GM19463 (cell line): ENCODE measurements around the gene CDK8.
"Not testable (repeated sequence)": the region's sequence is repeated elsewhere in the genome, so short reads cannot be mapped to it uniquely, and the experiment has no call there.

Source experiments
- ATAC-seq: cut with Tn5 transposase; IDR thresholded peaks from one replicate; pipeline ENCODE4 v1.9.1; 2021; ENCODE audit warnings: mild to moderate bottlenecking, moderate library complexity; ENCODE audit not compliant: unreplicated experiment

Gene CDK8

DNA sequence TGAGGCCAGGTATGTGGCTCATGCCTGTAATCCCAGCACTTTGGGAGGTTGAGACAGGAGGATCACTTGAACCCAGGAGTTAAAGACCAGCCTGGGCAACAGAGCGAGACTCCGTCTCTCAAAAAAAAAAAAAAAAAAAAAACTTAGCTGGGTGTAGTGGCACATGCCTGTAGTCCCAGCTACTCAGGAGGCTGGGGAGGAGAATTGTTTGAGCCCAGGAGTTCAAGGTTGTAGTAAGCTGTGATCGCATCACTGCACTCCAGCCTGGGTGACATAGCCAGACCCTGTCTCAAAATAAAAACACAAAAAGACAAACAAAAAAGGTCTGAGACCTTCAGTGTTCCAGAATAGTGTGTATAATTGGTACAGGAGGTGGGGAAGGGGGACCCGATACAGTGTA is 1.9 kb upstream of the CDK8 start:
- ATAC-seq: not testable (repeated sequence)

- ATAC-seq: no peak
Observed at GRCh38 chr13:26253262-26253786, 605 bp upstream of the CDK8 start.

DNA sequence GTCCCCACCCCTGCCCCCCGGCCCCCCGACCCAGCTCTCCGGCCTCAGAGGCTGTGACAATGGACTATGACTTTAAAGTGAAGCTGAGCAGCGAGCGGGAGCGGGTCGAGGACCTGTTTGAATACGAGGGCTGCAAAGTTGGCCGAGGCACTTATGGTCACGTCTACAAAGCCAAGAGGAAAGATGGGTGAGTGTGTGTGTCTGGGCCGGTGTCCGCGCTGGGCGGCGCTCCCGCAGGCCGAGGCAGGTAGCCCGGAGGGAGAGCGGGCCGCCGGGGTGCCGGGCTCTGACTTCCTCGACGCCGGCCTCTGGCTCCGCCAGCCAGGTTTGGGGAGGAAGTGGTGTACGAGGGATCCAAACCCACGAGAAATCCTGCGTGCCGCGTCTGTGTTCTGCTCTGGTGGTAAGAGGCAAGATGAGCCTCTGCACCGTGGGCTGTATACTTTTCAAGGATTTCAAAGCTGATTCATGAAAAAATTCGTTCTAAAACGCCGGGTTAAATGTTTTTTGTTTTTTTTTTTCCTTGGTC is 718 bp downstream of the CDK8 start:
- peak; percentile 27 for ATAC-seq

DNA sequence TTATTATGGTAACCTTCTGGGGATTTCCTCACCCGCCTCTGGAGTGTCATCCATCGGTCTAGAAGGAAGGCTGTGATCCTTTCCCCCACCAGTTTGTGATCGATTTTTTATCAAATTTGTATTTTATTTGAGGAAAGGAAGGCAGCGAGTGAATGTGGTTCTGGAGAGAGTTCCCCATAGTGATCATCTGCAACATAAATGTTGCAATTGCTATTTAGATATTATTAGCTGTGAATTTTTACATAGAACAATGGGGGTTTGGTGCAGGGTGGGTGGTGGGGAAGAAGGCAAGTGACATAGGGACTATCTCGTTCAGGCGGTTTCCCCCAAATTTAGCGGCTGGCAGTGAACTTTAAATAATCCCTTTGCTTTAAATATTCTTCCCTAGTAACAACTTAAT is 1.2 kb downstream of the CDK8 start:
- no peak for ATAC-seq

- no peak for ATAC-seq
Observed at GRCh38 chr13:26255691-26256277, 1.9 kb downstream of the CDK8 start.

- ATAC-seq: no peak
Observed at GRCh38 chr13:26257049-26257448, 3.1 kb downstream of the CDK8 start.

- ATAC-seq: no peak
Observed at GRCh38 chr13:26259634-26260033, 5.7 kb downstream of the CDK8 start.

GRCh38 chr13:26262156-26262555 is 8.2 kb downstream of the CDK8 start:
- no peak for ATAC-seq

DNA sequence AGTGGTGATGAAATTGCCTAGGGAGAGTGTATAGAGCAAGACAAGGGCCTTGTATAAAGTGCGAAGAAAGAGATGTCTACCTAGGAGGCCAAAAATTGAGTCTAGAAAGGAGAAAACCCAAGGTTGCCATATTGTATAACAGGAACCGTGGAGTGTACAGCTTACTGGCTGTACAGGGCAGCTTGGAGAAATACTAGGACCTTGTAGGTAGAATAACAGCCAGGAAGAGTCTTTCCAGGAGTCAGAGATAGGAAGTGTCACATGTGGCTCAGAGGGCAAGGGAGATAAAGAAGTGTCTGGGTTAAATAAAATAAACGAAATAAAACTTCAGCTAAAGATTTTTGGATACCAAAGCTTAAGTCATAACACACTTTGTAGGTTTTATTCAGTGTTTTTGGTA is 12.4 kb downstream of the CDK8 start:
- ATAC-seq: no peak

DNA sequence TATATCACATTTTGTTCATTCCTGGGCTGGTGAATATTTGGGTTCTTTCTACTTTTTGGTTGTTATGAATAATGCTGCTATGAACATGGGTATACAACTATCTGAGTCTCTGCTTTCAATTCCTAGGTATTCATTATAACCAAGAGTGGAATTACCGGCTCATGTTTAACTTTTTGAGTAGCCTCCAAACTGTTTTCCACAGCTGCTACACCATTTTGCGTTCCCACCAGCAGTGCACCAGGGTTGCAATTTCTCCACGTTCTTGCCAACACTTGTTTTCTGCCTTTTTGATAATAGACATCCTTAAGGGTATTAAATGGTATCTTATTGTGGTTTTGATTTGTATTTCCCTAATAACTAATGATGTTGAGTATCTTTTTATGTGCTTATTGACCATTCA is 16.8 kb downstream of the CDK8 start:
- no peak for ATAC-seq

DNA sequence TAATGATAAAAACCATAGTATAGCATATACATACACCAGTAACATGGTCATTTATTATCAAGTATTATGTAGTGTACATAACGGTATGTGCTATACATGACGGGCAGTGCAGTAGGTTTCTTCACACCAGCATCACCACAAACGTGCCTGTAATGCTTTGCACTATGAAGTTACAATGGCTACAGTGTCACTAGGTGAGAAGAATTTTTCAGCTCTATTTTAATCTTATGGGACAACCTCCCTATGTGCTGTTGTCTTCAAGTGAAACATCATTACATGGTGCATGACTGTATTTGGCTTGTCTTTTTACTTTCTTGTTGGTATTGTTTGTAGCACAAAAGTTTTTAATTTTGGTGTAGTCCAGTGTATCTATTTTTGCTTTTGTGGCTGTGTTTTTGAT is 18.7 kb downstream of the CDK8 start:
- no peak for ATAC-seq

GRCh38 chr13:26280295-26280694 is 26.4 kb downstream of the CDK8 start:
- ATAC-seq: no peak

- ATAC-seq: no peak
Observed at GRCh38 chr13:26280822-26281221, 26.9 kb downstream of the CDK8 start.

GRCh38 chr13:26285911-26286310 is 32.0 kb downstream of the CDK8 start:
- ATAC-seq: not testable (repeated sequence)

GRCh38 chr13:26288838-26289237 is 34.9 kb downstream of the CDK8 start:
- not testable (repeated sequence) for ATAC-seq

- ATAC-seq: no peak
Observed at GRCh38 chr13:26295812-26296211, 41.9 kb downstream of the CDK8 start.

DNA sequence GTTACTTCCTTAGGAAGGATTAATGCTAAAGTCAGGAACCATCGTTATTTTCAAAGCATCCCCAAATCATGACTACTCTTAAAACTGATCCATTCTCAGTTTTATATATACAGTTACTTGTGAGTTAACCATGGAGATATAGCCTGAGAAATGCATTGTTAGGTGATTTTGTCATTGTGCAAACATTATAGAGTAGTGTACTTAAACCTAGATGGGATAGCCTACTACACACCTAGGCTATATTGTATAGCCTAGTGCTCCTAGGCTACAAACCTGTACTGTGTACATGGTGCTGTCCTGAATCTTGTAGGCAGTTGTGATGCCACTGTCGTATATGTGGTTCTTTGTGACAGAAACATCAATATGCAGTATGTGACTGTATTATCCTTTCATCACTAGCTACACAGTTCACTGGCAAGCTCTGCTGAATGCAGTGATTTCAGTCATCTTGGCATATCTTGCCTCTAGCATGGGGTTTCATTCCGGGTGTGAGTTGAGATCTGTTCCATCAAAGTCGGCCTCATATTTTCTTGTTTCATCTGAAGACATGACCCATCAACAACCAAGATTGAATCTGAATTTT is 45.3 kb downstream of the CDK8 start:
- ATAC-seq: no peak

- no peak for ATAC-seq
Observed at GRCh38 chr13:26300140-26300539, 46.2 kb downstream of the CDK8 start.

GRCh38 chr13:26305676-26306075 is 51.7 kb downstream of the CDK8 start:
- no peak for ATAC-seq

- no peak for ATAC-seq
Observed at GRCh38 chr13:26307701-26308100, 53.8 kb downstream of the CDK8 start.

DNA sequence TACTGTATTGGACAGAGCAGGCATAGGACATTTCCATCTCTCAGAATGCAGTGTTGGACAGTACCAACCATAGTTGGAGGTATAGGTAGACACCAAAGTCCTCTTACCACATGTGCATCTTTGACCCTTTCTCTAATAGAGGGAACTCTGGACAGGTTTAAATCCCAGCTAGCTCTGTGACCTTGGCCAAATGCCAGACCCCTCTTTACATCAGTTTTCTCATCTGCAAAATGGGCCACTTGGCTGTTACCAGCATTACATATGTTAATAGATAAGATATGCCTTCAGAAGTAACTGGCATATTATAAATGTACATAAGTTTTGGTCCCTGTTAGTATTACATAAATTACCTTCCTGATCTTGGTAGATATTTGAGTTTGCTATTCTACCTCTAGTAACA is 54.3 kb downstream of the CDK8 start:
- ATAC-seq: no peak

GRCh38 chr13:26308836-26309235 is 54.9 kb downstream of the CDK8 start:
- ATAC-seq: no peak

DNA sequence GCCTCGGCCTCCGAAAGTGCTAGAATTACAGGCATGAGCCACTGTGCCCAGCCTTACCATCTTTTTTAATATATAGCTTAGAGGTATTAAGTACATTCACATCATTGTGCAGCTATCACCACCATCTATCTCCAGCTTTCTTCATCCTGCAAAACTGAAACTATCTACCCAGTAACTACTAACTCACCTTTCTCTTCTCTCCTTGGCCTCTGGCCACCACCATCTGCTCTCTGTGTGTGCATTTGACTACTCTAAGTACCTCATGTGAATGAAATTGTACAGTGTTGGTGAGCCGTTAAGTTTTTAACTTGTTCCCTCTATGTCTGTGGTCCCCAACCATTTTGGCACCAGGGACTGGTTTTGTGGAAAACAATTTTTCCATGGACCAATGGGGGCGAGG is 56.1 kb downstream of the CDK8 start:
- no peak for ATAC-seq
